IMR-90 (cell line): Measurements from ENCODE around the gene RAD18. TPM values are rescaled to one million over a fixed set of nuclear protein-coding genes. Genes with fewer than 3 reads are reported as not detected.
A peak's percentile ranks its signal among the peaks of the same experiment; 100 is the strongest.

Experiments used
- ATAC-seq: fragments of 200-7000 bp; cut with Tn5 transposase; 2 replicates; pipeline ENCODE4 v1.9.1; 2020; ENCODE audit warnings: low read depth, mild to moderate bottlenecking, moderate library complexity
- BruUV-seq: library from RNA; stranded (reverse); fragments of 400-500 nt; replicated peaks from 2 replicates; lab custom pipeline; 2021; lab: Mats Ljungman, UMichigan
- CTCF ChIA-PET: fragments of 300-600 bp; formaldehyde crosslinking; extraction: SDS; loops from one replicate; lab custom pipeline; 2021; ENCODE audit warnings: antibody characterized with exemption; lab: Yijun Ruan, JAX
- POLR2A ChIA-PET: fragments of 300-600 bp; sonication (Branson Sonifier 250); formaldehyde crosslinking; loops from one replicate; lab custom pipeline; 2022; ENCODE audit warnings: antibody characterized with exemption; ENCODE audit not compliant: unreplicated experiment; lab: Charles Lee
- DNase-seq: peaks from one replicate; pipeline ENCODE4 v3.0.0; 2013
- H2AFZ ChIP-seq: replicated peaks from 2 replicates; pipeline ENCODE3; 2013; ENCODE audit warnings: low read length, mild to moderate bottlenecking; ENCODE audit not compliant: poor library complexity
- H2AK5ac ChIP-seq: 2 replicates; pipeline ENCODE4 v1.6.1; 2013; ENCODE audit warnings: low read depth, low read length, inconsistent platforms
- H2AK9ac ChIP-seq: replicated peaks from 2 replicates; pipeline ENCODE3; 2013; ENCODE audit warnings: mild to moderate bottlenecking, low read depth, low read length, moderate library complexity; ENCODE audit not compliant: poor library complexity
- H2BK120ac ChIP-seq: 2 replicates; pipeline ENCODE4 v1.6.1; 2013; ENCODE audit warnings: low read depth, low read length, inconsistent platforms
- H2BK15ac ChIP-seq: 3 replicates; pipeline ENCODE4 v1.6.1; 2013; ENCODE audit warnings: low read depth, low read length, inconsistent platforms
- H2BK20ac ChIP-seq: 2 replicates; pipeline ENCODE4 v1.6.1; 2013; ENCODE audit warnings: low read depth, mild to moderate bottlenecking, inconsistent platforms, low read length, moderate library complexity
- H2BK5ac ChIP-seq: 2 replicates; pipeline ENCODE4 v1.6.1; 2013; ENCODE audit warnings: mild to moderate bottlenecking, low read depth, low read length, inconsistent platforms; ENCODE audit not compliant: poor library complexity, severe bottlenecking
- H3K14ac ChIP-seq: replicated peaks from 2 replicates; pipeline ENCODE4 v1.6.1; 2013; ENCODE audit warnings: low read depth, low read length, inconsistent platforms
- H3K18ac ChIP-seq: 2 replicates; pipeline ENCODE4 v1.6.1; 2013; ENCODE audit warnings: low read depth, low read length, control low read depth
- H3K23ac ChIP-seq: 2 replicates; pipeline ENCODE4 v1.6.1; 2013; ENCODE audit warnings: low read depth, low read length, inconsistent platforms
- H3K27ac ChIP-seq: 2 replicates; pipeline ENCODE4 v1.5.1; 2013; ENCODE audit warnings: mild to moderate bottlenecking, control low read depth, low read length; ENCODE audit not compliant: insufficient read depth
- H3K27me3 ChIP-seq: 2 replicates; pipeline ENCODE4 v1.6.1; 2013; ENCODE audit warnings: low read length; ENCODE audit not compliant: control insufficient read depth, insufficient read depth
- H3K36me3 ChIP-seq: 2 replicates; pipeline ENCODE4 v1.6.1; 2013; ENCODE audit warnings: low read length, mixed read lengths; ENCODE audit not compliant: control insufficient read depth, insufficient read depth
- H3K4ac ChIP-seq: 2 replicates; pipeline ENCODE4 v1.6.1; 2013; ENCODE audit warnings: low read depth, low read length, inconsistent platforms
- H3K4me1 ChIP-seq: 2 replicates; pipeline ENCODE4 v1.6.1; 2013; ENCODE audit warnings: low read length, mixed read lengths; ENCODE audit not compliant: control insufficient read depth, insufficient read depth
- H3K4me2 ChIP-seq: 2 replicates; pipeline ENCODE4 v1.6.1; 2013; ENCODE audit warnings: low read depth, mild to moderate bottlenecking, control low read depth, low read length, moderate library complexity
- H3K4me3 ChIP-seq: 2 replicates; pipeline ENCODE4 v1.5.1; 2013; ENCODE audit warnings: low read depth, mild to moderate bottlenecking, control low read depth, low read length, moderate library complexity; ENCODE audit not compliant: insufficient read depth
- H3K56ac ChIP-seq: 2 replicates; pipeline ENCODE4 v1.6.1; 2013; ENCODE audit warnings: low read length, inconsistent platforms; ENCODE audit not compliant: insufficient read depth; ENCODE audit errors: extremely low read depth
- H3K79me1 ChIP-seq, 2 experiments: 2 replicates each; pipeline ENCODE4 v1.6.1; 2013; ENCODE audit warnings: low read length in 2 of 2, inconsistent platforms in 1 of 2, low read depth in 1 of 2
- H3K9ac ChIP-seq: 2 replicates; pipeline ENCODE4 v1.6.1; 2013; ENCODE audit warnings: low read depth, low read length, control low read depth
- H3K9me1 ChIP-seq: 2 replicates; pipeline ENCODE4 v1.6.1; 2013; ENCODE audit warnings: low read length, inconsistent platforms; ENCODE audit not compliant: insufficient read depth
- H3K9me3 ChIP-seq: 2 replicates; pipeline ENCODE4 v1.6.1; 2013; ENCODE audit warnings: low read length; ENCODE audit not compliant: control insufficient read depth, insufficient read depth
- H4K20me1 ChIP-seq: 2 replicates; pipeline ENCODE4 v1.6.1; 2013; ENCODE audit warnings: low read length, inconsistent platforms; ENCODE audit not compliant: insufficient read depth
- H4K5ac ChIP-seq: 2 replicates; pipeline ENCODE4 v1.6.1; 2013; ENCODE audit warnings: mild to moderate bottlenecking, low read depth, low read length, control low read depth
- H4K8ac ChIP-seq, 2 experiments: 2 replicates each; pipeline ENCODE4 v1.6.1; 2013; ENCODE audit warnings: low read depth in 2 of 2, low read length in 2 of 2, control low read depth in 1 of 2, inconsistent platforms in 1 of 2
- H4K91ac ChIP-seq: 2 replicates; pipeline ENCODE4 v1.6.1; 2013; ENCODE audit warnings: low read depth, low read length, inconsistent platforms; ENCODE audit not compliant: insufficient read depth
- CEBPB ChIP-seq: IDR thresholded peaks from 2 replicates; pipeline ENCODE4 v1.6.1; 2012; ENCODE audit warnings: low read depth, low read length, improper control_type of control experiment
- FOS ChIP-seq: fragments of 150-350 bp; IDR thresholded peaks from 2 replicates; pipeline ENCODE4 v1.6.1; 2016; ENCODE audit warnings: low read depth, low read length
- MAFK ChIP-seq: IDR thresholded peaks from 2 replicates; pipeline ENCODE4 v1.6.1; 2012; ENCODE audit warnings: low read depth, low read length, improper control_type of control experiment
- RAD21 ChIP-seq: IDR thresholded peaks from 2 replicates; pipeline ENCODE4 v1.6.1; 2012; ENCODE audit warnings: low read length, improper control_type of control experiment
- RCOR1 ChIP-seq: IDR thresholded peaks from 2 replicates; pipeline ENCODE4 v1.6.1; 2012; ENCODE audit warnings: mild to moderate bottlenecking, low read length, improper control_type of control experiment; ENCODE audit not compliant: insufficient replicate concordance
- RFX5 ChIP-seq: IDR thresholded peaks from 2 replicates; pipeline ENCODE4 v1.8.0; 2012; ENCODE audit warnings: low read depth, mild to moderate bottlenecking, low read length, moderate library complexity
- WGBS, 2 experiments: methylation state at CpG; one replicate each; pipeline versions ENCODE4 v1.1.5 to v1.1.7; 2013; ENCODE audit warnings: missing lambda C conversion rate in 2 of 2; ENCODE audit not compliant: insufficient read length in 1 of 2; ENCODE audit errors: extremely low coverage in 2 of 2; 5-methylcytosine and 5-hydroxymethylcytosine counted together
- dilution Hi-C: fragments of 300-500 bp; cut with HindIII; formaldehyde crosslinking; loops from one replicate; pipeline ENCODE4 v1.14.3; 2018; ENCODE audit warnings: low sequenced_read_pairs; ENCODE audit not compliant: unreplicated experiment
- in situ Hi-C: fragments of 300-500 bp; cut with MboI; formaldehyde crosslinking; loops from 3 replicates; pipeline ENCODE4 v1.14.3; 2019; ENCODE audit warnings: low sequenced_read_pairs, inconsistent platforms, mixed read lengths
- intact Hi-C: fragments of 100-400 bp; cut with micrococcal nuclease; formaldehyde crosslinking; loops from 2 replicates; pipeline ENCODE4 v1.10.0; 2022
- polyA plus RNA-seq, 3 experiments: library from polyadenylated mRNA; depleted of rRNA; stranded (reverse); fragments of >200 nt; gene quantifications; 2 replicates each; pipeline ENCODE4 v1.2.3, GENCODE V29; 2012; ENCODE audit warnings: low replicate concordance in 1 of 3
- total RNA-seq: library from RNA; depleted of rRNA; stranded (reverse); fragments of >200 nt; gene quantifications from 2 replicates; pipeline ENCODE4 v1.2.3, GENCODE V29; 2012
- TF ChIP-seq, protein P1 (sequence below): conservative IDR thresholded peaks from 2 replicates; pipeline ENCODE4 v1.5.1; 2012; ENCODE audit warnings: mild to moderate bottlenecking, low read depth, low read length, improper control_type of control experiment

Gene RAD18
- total and polyA plus RNA-seq, 2 of the 4 experiments (the other 2 are of a cell fraction): 8.2 to 17.2 TPM

GRCh38 chr3:8962226-8962861 lies 928 bp downstream of the RAD18 start:
- Histone ChIP-seq H3K27me3 (no peaks in the 10 kb centered on the region), H3K18ac (no peak overlapping the region), H2AFZ (no peak overlapping the region), H3K4me3 (peak overlapping the region; percentile 78), H3K14ac (0 out of 2 replicates have a peak overlapping the region, but pooled peaks have one; percentile 84), H2BK15ac (no peak overlapping the region), H3K9me3 (no peaks in the 10 kb centered on the region), H3K36me3 (peaks cover 3% of the 10 kb centered on the region; the same call in 1 of the 2 replicates), H2BK5ac (no peak overlapping the region), H3K79me1 (peaks cover 16 to 23% of the 10 kb centered on the region in 2 experiments), H4K91ac (no peak overlapping the region), H3K56ac (peak overlapping the region; percentile 72; the same call in 1 of the 2 replicates), H4K20me1 (no peaks in the 10 kb centered on the region), H3K23ac (no peak overlapping the region), H2AK5ac (no peak overlapping the region), H2BK20ac (no peak overlapping the region), H4K8ac (peak overlapping the region; percentile 79 to 88; a peak in 2 of 4 replicates), H3K27ac (no peak overlapping the region), H3K9ac (peak overlapping the region; percentile 69; the same call in 1 of the 2 replicates), H3K4ac (no peak overlapping the region), H2BK120ac (no peak overlapping the region), H3K9me1 (peaks cover 4% of the 10 kb centered on the region; the same call in 1 of the 2 replicates), H2AK9ac (no peak overlapping the region), H3K4me2 (peak overlapping the region; percentile 98), H4K5ac (no peak overlapping the region), H3K4me1 (peaks cover 5% of the 10 kb centered on the region)
- intact Hi-C loops (loop anchor here (2.0 to 10.0 kb wide), 4 partner anchors 75 to 518 kb away; partner anchors contain the start of gene OXTR), dilution Hi-C loops (no loop called here), in situ Hi-C loops (loop anchor here (10.0 kb wide), 1 partner anchor 188 kb away; no protein-coding TSS in a partner anchor)
- ATAC-seq (no peak), DNase-seq (peak; percentile 16)
- no peak for TF ChIP-seq RAD21
- TF ChIP-seq MAFK: no peak
- no peak for TF ChIP-seq FOS
- no peak for TF ChIP-seq RCOR1
- TF ChIP-seq, protein P1, sequence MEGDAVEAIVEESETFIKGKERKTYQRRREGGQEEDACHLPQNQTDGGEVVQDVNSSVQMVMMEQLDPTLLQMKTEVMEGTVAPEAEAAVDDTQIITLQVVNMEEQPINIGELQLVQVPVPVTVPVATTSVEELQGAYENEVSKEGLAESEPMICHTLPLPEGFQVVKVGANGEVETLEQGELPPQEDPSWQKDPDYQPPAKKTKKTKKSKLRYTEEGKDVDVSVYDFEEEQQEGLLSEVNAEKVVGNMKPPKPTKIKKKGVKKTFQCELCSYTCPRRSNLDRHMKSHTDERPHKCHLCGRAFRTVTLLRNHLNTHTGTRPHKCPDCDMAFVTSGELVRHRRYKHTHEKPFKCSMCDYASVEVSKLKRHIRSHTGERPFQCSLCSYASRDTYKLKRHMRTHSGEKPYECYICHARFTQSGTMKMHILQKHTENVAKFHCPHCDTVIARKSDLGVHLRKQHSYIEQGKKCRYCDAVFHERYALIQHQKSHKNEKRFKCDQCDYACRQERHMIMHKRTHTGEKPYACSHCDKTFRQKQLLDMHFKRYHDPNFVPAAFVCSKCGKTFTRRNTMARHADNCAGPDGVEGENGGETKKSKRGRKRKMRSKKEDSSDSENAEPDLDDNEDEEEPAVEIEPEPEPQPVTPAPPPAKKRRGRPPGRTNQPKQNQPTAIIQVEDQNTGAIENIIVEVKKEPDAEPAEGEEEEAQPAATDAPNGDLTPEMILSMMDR: no peak
- no peak for TF ChIP-seq RFX5
- peak; percentile 22; the same call in 1 of the 2 replicates for TF ChIP-seq CEBPB
- WGBS, 2 experiments: 7% methylated on average over 3 of the region's 6 CpGs; no CpG with 5 or more reads in 1 of the 2 experiments
- BruUV-seq: no TSS peak
- ChIA-PET CTCF (no interaction called here), POLR2A (no interaction called here)
